NCI-H1436 treated with DMSO at 0.1 percent for 48 hours (cell line): ENCODE measurements around the gene STX12.
"Not testable (repeated sequence)": the region's sequence is repeated elsewhere in the genome, so short reads cannot be mapped to it uniquely, and the experiment has no call there.

Experiments
- DNase-seq: peaks from one replicate; lab custom pipeline; 2025; lab: John Stamatoyannopoulos, UW

STX12 gene

GRCh38 chr1:27775336-27775735, 2.3 kb downstream of the STX12 start:
- not testable (repeated sequence) for DNase-seq

GRCh38 chr1:27776276-27776675, 3.3 kb downstream of the STX12 start:
- not testable (repeated sequence) for DNase-seq

- no peak for DNase-seq
Measured at GRCh38 chr1:27778056-27778455, 5.0 kb downstream of the STX12 start.

GRCh38 chr1:27779122-27779521, 6.1 kb downstream of the STX12 start:
- DNase-seq: no peak

DNA sequence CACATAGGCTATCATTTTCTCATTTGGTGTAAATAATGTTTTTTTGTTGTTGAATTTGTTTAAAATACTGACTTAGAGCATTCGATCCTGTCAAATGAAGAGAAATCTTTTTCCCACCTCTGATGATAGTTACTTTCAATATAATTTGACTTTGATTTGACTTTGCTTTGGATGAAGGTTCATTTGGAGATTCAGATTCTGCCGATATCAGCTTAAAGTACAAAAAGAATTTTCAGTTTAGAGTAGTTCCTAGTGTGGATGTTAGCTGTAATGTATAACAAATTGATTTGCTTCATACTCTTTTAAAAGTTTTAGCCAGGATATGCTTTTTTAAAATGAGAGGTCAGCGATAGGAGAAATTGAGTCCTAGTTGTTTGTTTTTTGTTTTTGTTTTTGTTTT, 9.9 kb downstream of the STX12 start:
- no peak for DNase-seq

- no peak for DNase-seq
Measured at GRCh38 chr1:27784700-27785099, 11.7 kb downstream of the STX12 start.

- DNase-seq: no peak
Measured at GRCh38 chr1:27785781-27786455, 12.9 kb downstream of the STX12 start.

GRCh38 chr1:27787895-27788294, 14.9 kb downstream of the STX12 start:
- DNase-seq: no peak

- no peak for DNase-seq
Measured at GRCh38 chr1:27789540-27790041, 16.6 kb downstream of the STX12 start.

- not testable (repeated sequence) for DNase-seq
Measured at GRCh38 chr1:27790270-27790669, 17.3 kb downstream of the STX12 start.

GRCh38 chr1:27795601-27796000, 22.6 kb downstream of the STX12 start:
- no peak for DNase-seq

DNA sequence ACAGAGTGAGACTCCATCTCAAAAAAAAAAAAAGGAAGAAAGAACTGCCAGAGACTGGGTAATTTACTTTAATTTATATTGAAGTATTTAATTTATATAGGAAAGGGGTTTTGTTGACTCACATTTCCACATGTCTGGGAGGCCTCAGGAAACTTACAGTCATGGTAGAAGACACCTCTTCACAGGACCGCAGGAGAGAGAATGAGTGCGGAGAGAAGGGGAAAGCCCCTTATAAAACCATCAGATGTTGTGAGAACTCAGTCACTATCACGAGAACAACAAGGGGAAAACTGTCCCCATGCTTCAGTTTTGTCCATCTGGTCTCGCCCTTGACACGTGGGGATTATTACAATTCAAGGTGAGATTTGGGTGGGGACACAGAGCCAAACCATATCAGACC, 31.8 kb downstream of the STX12 start:
- no peak for DNase-seq

DNA sequence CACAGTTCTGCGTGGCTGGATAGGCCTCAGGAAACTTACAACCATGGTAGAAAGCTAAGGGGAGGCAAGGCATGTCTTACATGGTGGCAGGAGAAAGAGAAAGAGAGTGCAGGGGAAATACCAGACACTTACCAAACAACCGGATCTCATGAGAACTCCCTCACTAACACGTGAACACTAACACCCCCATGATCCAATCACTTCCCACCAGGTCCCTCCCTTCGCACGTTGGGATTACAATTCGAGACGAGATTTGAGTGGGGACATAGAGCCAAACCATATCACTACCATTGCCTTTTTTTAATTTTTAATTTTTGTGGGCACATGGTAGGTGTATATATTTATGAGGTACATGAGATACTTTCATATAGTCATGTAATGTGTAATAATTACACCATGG, 33.7 kb downstream of the STX12 start:
- DNase-seq: no peak

DNA sequence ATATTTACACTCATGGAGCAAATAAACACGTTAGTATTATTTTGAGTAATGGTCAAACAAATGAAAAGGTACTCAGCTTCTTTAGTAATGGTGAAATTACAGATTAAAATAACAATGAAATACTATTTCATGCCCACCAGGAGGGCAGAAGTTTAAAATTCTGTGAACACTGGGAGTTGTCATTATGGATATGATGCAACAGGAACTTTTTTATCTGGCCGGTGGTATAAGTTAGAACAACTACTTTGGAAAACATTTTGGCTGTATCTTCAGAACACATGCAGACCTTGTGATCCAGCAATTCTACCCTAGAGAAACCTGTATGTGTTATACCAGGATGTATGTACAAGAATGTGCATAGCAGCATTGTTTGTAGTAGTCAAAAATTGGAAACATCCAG, 34.4 kb downstream of the STX12 start:
- no peak for DNase-seq

DNA sequence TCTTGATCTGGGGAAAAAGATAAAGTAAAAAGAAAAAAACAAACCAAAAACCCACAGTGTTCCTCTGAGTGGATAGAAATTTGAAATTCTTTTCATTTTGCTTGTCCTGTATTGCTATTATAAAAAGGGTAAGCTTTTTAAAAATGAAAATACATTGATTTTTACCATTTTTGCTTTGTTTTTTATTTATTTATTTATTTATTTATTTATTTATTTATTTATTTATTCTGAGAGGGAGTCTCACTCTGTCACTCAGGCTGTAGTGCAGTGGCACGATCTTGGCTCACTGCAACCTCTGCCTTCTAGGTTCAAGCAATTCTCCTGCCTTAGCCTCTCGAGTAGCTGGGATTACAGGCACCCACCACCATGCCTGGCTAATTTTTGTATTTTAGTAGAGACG, 35.1 kb downstream of the STX12 start:
- not testable (repeated sequence) for DNase-seq

DNA sequence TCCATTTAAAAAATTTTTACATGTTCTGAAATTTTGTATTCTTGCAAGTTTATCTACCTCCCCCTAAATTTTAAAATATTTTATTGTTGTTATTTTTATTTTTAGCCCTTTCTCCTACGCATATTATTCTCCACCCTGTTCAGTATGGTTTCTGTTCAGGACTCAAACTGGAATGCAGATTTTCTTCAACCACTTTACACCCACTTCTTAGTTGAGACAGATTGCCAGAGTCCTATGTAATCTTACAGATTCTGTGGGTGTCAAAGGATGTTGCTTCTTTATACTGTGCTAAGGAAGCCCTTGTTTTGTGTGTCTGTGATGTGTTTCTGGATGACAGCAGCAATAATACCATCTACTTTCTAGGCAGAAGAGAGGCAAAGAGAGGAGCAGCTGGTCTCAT, 36.9 kb downstream of the STX12 start:
- no peak for DNase-seq

DNA sequence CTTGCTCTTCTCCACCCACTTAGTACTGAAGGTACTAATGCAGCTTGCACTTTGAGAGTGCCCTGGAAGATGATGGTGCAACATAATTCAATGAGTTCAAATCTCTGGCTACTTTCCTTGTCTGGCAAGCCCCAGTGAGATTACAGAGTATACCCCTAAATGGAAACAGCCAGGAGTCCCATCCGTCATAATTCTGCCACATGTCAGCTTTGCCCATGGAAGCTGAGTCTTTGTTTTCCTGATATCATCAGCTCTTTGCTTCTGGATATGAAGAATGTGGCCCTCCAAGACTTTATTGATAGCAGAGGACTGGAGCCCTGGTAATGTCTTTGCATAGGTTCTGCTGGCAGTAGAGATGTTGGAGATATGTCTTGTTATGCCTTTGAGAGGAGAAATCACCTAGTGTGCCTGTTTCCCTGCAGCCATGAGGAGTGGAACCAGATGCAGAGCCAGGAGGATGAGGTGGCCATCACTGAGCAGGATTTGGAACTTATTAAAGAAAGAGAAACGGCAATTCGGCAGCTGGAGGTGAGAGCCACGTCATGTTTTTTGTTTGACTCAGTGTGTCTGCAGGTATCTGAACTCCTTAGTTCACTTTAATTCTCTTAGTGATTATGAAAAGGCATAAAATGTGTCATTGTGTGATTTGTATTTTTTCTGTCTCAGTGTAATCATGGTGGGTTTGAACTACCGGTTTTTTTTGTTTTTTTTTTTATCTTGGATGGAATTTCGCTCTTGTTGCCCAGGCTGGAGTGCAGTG, 38.9 kb downstream of the STX12 start:
- no peak for DNase-seq

DNA sequence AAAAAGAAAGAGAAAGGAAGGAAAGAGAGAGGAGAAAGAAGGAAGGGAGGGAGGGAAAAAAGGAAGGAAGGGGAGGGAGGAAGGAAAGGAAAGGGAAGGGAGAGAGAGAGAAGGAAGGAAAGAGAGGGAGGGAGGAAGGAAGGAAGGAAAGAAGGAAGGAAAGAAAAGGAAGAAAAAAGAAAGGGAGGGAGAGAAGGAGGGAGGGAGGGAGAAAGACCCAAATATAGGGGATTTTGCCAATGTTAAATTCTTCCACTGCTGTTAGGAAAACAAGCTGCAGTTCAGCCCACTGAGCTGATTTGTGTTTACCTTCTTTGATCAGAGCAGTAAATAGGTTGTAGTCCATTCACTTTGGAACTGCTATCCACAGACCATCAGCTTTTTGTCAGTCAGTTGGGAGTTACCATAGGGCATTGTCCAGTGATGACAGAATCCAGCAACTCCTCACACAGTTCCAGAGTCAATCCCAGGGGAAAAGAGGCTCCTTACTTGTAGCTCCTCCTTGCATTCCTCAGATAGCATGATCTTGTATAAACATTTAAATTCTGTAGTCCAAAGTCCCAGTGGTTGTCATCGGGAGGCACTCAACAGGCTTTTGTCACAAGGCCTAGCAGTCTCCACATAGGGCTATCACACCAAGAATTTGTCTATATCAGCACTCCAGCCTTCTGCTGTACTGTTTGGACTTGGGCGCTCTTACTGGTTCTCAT, 44.1 kb downstream of the STX12 start:
- DNase-seq: no peak

- no peak for DNase-seq
Measured at GRCh38 chr1:27821761-27822315, 48.8 kb downstream of the STX12 start.

DNA sequence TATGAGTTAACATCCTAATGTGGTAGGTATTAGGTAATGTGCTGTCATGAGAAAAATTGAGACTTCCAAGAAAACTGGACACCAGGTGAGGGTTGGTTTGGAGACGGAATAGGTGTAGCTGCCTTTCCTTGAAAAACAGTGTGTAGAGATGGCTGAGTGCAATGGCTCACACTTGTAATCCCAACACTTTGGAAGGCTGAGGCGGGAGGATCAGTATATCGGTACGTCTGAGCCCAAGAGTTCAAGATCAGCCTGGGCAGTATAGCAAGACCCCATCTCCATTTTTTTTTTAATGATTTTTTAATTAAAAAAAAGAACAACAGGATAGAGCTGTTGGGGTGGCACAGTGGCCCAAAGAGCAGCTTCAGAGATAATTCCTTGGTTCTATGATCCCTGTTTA, 50.8 kb downstream of the STX12 start:
- DNase-seq: no peak

DNA sequence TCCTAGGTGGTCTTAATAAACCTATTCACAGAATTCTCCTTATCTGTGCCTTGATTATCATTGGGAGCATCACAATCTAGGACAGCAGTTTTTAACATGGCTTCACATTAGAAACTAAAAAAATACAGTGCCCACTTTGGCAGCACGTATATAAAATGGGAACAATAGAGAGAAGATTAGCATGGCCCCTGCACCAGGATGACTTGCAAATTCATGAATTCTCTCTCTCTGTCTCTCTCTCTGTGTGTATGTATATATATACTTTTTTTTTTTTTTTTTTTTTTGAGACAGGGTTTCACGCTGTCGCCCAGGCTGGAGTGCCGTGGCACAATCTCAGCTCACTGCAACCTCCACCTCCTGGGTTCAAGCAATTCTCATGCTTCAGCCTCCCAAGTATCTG, 51.4 kb downstream of the STX12 start:
- DNase-seq: no peak

GRCh38 chr1:27829339-27829960, 56.4 kb downstream of the STX12 start:
- not testable (repeated sequence) for DNase-seq
